Memory B cell (primary cell): ENCODE measurements around the gene MBD2.
A peak's percentile ranks its signal among the peaks of the same experiment; 100 is the strongest.

Source experiments
- ATAC-seq: fragments of 150-1000 bp; cut with Tn5 transposase; 2 replicates; pipeline ENCODE4 v1.10.0; 2021; ENCODE audit warnings: low read depth, mild to moderate bottlenecking, moderate library complexity
- DNase-seq, 2 donors: peaks; one replicate each; pipeline ENCODE4 v3.0.0; 2022; ENCODE audit warnings: low spot score in 2 of 2
- H3K27ac Mint-ChIP-seq: one replicate; pipeline ENCODE4 v1.8.0; 2022; ENCODE audit warnings: mild to moderate bottlenecking, moderate library complexity, mixed read lengths
- H3K27me3 Mint-ChIP-seq: one replicate; pipeline ENCODE4 v1.8.0; 2022; ENCODE audit warnings: mixed read lengths
- H3K36me3 Mint-ChIP-seq: one replicate; pipeline ENCODE4 v1.8.0; 2022; ENCODE audit warnings: mild to moderate bottlenecking, mixed read lengths
- H3K4me1 Mint-ChIP-seq: one replicate; pipeline ENCODE4 v1.8.0; 2022; ENCODE audit warnings: mixed read lengths
- H3K4me3 Mint-ChIP-seq: one replicate; pipeline ENCODE4 v1.8.0; 2022; ENCODE audit warnings: mild to moderate bottlenecking, moderate library complexity, mixed read lengths
- H3K9me3 Mint-ChIP-seq: one replicate; pipeline ENCODE4 v1.8.0; 2022; ENCODE audit warnings: mixed read lengths

MBD2 gene

GRCh38 chr18:54202851-54203250, 21.6 kb downstream of the MBD2 start:
- Mint-ChIP-seq H3K9me3 (no peaks in the 10 kb centered on the region), H3K36me3 (peaks cover 25% of the 10 kb centered on the region), H3K27me3 (no peaks in the 10 kb centered on the region), H3K4me1 (peaks cover 36% of the 10 kb centered on the region), H3K4me3 (no peak overlapping the region), H3K27ac (no peak overlapping the region)
- no peak for ATAC-seq
- DNase-seq = no peak

GRCh38 chr18:54197747-54198411, 26.6 kb downstream of the MBD2 start:
- Mint-ChIP-seq H3K4me3 (no peak overlapping the region), H3K27me3 (no peaks in the 10 kb centered on the region), H3K9me3 (no peaks in the 10 kb centered on the region), H3K36me3 (peaks cover 24% of the 10 kb centered on the region), H3K4me1 (peaks cover 15% of the 10 kb centered on the region), H3K27ac (no peak overlapping the region)
- DNase-seq (no peak), ATAC-seq (no peak)

GRCh38 chr18:54193786-54194185, 30.7 kb downstream of the MBD2 start:
- H3K4me1 Mint-ChIP-seq = peaks cover 8% of the 10 kb centered on the region
- no peaks in the 10 kb centered on the region for H3K27me3 Mint-ChIP-seq
- no peaks in the 10 kb centered on the region for H3K9me3 Mint-ChIP-seq
- DNase-seq = no peak
- no peak overlapping the region for H3K4me3 Mint-ChIP-seq
- H3K27ac Mint-ChIP-seq = no peak overlapping the region
- H3K36me3 Mint-ChIP-seq = peaks cover 12% of the 10 kb centered on the region
- ATAC-seq = no peak

GRCh38 chr18:54192900-54193299, 31.6 kb downstream of the MBD2 start:
- Mint-ChIP-seq H3K4me3 (no peak overlapping the region), H3K36me3 (peaks cover 13% of the 10 kb centered on the region), H3K27ac (no peak overlapping the region), H3K9me3 (no peaks in the 10 kb centered on the region), H3K27me3 (no peaks in the 10 kb centered on the region), H3K4me1 (peaks cover 7% of the 10 kb centered on the region)
- no peak for DNase-seq
- ATAC-seq = no peak

GRCh38 chr18:54192415-54192814, 32.1 kb downstream of the MBD2 start:
- no peaks in the 10 kb centered on the region for H3K9me3 Mint-ChIP-seq
- H3K27me3 Mint-ChIP-seq = no peaks in the 10 kb centered on the region
- no peak overlapping the region for H3K4me3 Mint-ChIP-seq
- no peak overlapping the region for H3K27ac Mint-ChIP-seq
- H3K4me1 Mint-ChIP-seq = peaks cover 4% of the 10 kb centered on the region
- peaks cover 11% of the 10 kb centered on the region for H3K36me3 Mint-ChIP-seq
- no peak for DNase-seq
- ATAC-seq = no peak

- DNase-seq = no peak
- Mint-ChIP-seq H3K4me1 (no peaks in the 10 kb centered on the region), H3K27me3 (no peaks in the 10 kb centered on the region), H3K27ac (no peak overlapping the region), H3K4me3 (no peak overlapping the region), H3K9me3 (no peaks in the 10 kb centered on the region), H3K36me3 (peaks cover 11% of the 10 kb centered on the region)
- ATAC-seq = no peak
Observed at GRCh38 chr18:54191352-54191751, 33.1 kb downstream of the MBD2 start.

- peaks cover 14% of the 10 kb centered on the region for H3K36me3 Mint-ChIP-seq
- ATAC-seq = no peak
- H3K4me1 Mint-ChIP-seq = no peaks in the 10 kb centered on the region
Observed at GRCh38 chr18:54187372-54187771, 37.1 kb downstream of the MBD2 start.

GRCh38 chr18:54184836-54185235, 39.6 kb downstream of the MBD2 start:
- DNase-seq (no peak), ATAC-seq (no peak)
- Mint-ChIP-seq H3K4me3 (no peak overlapping the region), H3K4me1 (no peaks in the 10 kb centered on the region), H3K27me3 (no peaks in the 10 kb centered on the region), H3K9me3 (no peaks in the 10 kb centered on the region), H3K36me3 (peaks cover 12% of the 10 kb centered on the region), H3K27ac (no peak overlapping the region)

More at GRCh38 chr18:54187372-54187771, 37.1 kb downstream of the MBD2 start:
- H3K27ac Mint-ChIP-seq = no peak overlapping the region
- DNase-seq = no peak
- no peaks in the 10 kb centered on the region for H3K9me3 Mint-ChIP-seq
- H3K4me3 Mint-ChIP-seq = no peak overlapping the region
- no peaks in the 10 kb centered on the region for H3K27me3 Mint-ChIP-seq

- Mint-ChIP-seq H3K27me3 (no peaks in the 10 kb centered on the region), H3K4me3 (no peak overlapping the region), H3K36me3 (peaks cover 12% of the 10 kb centered on the region), H3K9me3 (no peaks in the 10 kb centered on the region), H3K4me1 (no peaks in the 10 kb centered on the region), H3K27ac (no peak overlapping the region)
- DNase-seq = no peak
- ATAC-seq = no peak
Observed at GRCh38 chr18:54183390-54183789, 41.1 kb downstream of the MBD2 start.

GRCh38 chr18:54181856-54182602, 42.4 kb downstream of the MBD2 start:
- H3K4me1 Mint-ChIP-seq = no peaks in the 10 kb centered on the region
- H3K27me3 Mint-ChIP-seq = no peaks in the 10 kb centered on the region
- peaks cover 7% of the 10 kb centered on the region for H3K36me3 Mint-ChIP-seq
- no peak overlapping the region for H3K27ac Mint-ChIP-seq
- no peak overlapping the region for H3K4me3 Mint-ChIP-seq
- H3K9me3 Mint-ChIP-seq = no peaks in the 10 kb centered on the region
- no peak for DNase-seq
- no peak for ATAC-seq

- H3K27ac Mint-ChIP-seq = peak overlapping the region; percentile 43
- no peaks in the 10 kb centered on the region for H3K27me3 Mint-ChIP-seq
- H3K4me1 Mint-ChIP-seq = peaks cover 10% of the 10 kb centered on the region
- ATAC-seq = no peak
- no peak for DNase-seq
- H3K4me3 Mint-ChIP-seq = no peak overlapping the region
- H3K9me3 Mint-ChIP-seq = no peaks in the 10 kb centered on the region
- peaks cover 17% of the 10 kb centered on the region for H3K36me3 Mint-ChIP-seq
Observed at GRCh38 chr18:54173980-54174630, 50.4 kb downstream of the MBD2 start.

GRCh38 chr18:54173250-54173649, 51.2 kb downstream of the MBD2 start:
- Mint-ChIP-seq H3K9me3 (no peaks in the 10 kb centered on the region), H3K4me1 (peaks cover 11% of the 10 kb centered on the region), H3K27ac (peak overlapping the region; percentile 43), H3K4me3 (no peak overlapping the region), H3K27me3 (no peaks in the 10 kb centered on the region), H3K36me3 (peaks cover 17% of the 10 kb centered on the region)
- ATAC-seq = no peak
- DNase-seq = no peak

- H3K27me3 Mint-ChIP-seq = no peaks in the 10 kb centered on the region
- no peak overlapping the region for H3K4me3 Mint-ChIP-seq
- ATAC-seq (no peak), DNase-seq (no peak)
- no peaks in the 10 kb centered on the region for H3K9me3 Mint-ChIP-seq
- peaks cover 14% of the 10 kb centered on the region for H3K36me3 Mint-ChIP-seq
- peaks cover 7% of the 10 kb centered on the region for H3K4me1 Mint-ChIP-seq
- peak overlapping the region; percentile 4 for H3K27ac Mint-ChIP-seq
Observed at GRCh38 chr18:54169431-54170403, 54.8 kb downstream of the MBD2 start.
